ENCODE results near the gene APOBEC3F.
"Not testable (repeated sequence)": the region's sequence is repeated elsewhere in the genome, so short reads cannot be mapped to it uniquely, and the experiment has no call there.

DNA sequence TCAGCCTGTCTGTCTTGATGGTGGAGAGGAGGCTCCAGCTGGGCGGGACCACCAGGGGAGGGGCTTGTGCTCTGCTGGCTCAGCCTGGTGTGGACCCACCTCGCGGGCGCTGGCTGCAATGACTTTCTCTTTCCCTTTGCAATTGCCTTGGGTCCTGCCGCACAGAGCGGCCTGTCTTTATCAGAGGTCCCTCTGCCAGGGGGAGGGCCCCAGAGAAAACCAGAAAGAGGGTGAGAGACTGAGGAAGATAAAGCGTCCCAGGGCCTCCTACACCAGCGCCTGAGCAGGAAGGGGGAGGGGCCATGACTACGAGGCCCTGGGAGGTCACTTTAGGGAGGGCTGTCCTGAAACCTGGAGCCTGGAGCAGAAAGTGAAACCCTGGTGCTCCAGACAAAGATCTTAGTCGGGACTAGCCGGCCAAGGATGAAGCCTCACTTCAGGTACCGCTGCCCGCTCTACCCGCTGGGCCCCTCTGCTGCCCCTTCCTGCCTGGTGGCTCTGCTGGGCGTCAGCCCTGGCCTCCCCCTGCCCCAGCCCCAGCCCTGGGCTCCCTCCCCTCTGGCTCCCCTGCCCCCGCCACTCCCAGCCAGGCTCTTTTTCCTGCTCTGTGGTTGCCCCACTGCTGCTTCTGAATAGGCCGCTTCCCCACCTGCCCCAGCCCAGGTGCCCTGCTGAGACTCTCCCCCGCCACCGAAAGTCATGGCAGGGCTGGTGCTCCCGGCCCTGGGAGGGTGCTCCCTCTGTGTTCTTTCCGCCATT, at the start of gene APOBEC3F:
- TF ChIP-seq, protein P1, sequence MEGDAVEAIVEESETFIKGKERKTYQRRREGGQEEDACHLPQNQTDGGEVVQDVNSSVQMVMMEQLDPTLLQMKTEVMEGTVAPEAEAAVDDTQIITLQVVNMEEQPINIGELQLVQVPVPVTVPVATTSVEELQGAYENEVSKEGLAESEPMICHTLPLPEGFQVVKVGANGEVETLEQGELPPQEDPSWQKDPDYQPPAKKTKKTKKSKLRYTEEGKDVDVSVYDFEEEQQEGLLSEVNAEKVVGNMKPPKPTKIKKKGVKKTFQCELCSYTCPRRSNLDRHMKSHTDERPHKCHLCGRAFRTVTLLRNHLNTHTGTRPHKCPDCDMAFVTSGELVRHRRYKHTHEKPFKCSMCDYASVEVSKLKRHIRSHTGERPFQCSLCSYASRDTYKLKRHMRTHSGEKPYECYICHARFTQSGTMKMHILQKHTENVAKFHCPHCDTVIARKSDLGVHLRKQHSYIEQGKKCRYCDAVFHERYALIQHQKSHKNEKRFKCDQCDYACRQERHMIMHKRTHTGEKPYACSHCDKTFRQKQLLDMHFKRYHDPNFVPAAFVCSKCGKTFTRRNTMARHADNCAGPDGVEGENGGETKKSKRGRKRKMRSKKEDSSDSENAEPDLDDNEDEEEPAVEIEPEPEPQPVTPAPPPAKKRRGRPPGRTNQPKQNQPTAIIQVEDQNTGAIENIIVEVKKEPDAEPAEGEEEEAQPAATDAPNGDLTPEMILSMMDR (IDR thresholded peaks at IDR 0.05): not testable (repeated sequence)
- peak in 1 of 2 donors; percentile 81 for TF ChIP-seq POLR2A (IDR thresholded peaks at IDR 0.05)

All from adrenal gland (tissue), 5 donors.